ENCODE measurements around the gene PCBP3.

Gene PCBP3

DNA sequence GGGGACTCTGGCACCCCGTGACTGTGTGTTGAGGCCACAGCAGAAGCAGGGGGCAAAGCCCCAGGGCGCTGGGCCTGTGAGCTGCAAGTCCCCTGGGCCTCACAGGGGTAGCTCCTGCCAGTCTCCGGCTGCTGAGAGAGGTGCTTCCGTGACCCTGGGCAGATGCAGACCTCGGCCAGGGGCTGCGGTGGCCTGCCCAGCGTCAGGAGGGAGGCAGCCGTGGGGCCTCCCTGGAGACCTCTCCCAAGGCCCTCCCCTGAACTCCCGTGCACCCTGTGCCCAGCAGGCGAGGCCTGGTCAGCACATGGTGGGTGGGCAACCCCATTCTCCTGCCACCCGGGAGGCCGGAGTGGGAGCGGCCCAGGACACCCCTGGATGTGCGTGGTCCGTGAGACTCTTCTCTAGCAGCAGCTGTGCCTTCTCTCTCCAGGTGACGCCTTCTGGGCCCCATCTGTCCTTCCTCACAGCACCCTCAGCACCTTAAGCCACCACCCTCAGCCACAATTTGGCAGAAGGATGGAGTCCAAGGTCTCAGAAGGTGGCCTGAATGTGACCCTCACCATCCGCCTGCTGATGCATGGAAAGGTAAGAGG, 252.3 kb downstream of the PCBP3 start:
- TF ChIP-seq, protein P1, sequence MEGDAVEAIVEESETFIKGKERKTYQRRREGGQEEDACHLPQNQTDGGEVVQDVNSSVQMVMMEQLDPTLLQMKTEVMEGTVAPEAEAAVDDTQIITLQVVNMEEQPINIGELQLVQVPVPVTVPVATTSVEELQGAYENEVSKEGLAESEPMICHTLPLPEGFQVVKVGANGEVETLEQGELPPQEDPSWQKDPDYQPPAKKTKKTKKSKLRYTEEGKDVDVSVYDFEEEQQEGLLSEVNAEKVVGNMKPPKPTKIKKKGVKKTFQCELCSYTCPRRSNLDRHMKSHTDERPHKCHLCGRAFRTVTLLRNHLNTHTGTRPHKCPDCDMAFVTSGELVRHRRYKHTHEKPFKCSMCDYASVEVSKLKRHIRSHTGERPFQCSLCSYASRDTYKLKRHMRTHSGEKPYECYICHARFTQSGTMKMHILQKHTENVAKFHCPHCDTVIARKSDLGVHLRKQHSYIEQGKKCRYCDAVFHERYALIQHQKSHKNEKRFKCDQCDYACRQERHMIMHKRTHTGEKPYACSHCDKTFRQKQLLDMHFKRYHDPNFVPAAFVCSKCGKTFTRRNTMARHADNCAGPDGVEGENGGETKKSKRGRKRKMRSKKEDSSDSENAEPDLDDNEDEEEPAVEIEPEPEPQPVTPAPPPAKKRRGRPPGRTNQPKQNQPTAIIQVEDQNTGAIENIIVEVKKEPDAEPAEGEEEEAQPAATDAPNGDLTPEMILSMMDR (IDR thresholded peaks at IDR 0.05): no peak

DNA sequence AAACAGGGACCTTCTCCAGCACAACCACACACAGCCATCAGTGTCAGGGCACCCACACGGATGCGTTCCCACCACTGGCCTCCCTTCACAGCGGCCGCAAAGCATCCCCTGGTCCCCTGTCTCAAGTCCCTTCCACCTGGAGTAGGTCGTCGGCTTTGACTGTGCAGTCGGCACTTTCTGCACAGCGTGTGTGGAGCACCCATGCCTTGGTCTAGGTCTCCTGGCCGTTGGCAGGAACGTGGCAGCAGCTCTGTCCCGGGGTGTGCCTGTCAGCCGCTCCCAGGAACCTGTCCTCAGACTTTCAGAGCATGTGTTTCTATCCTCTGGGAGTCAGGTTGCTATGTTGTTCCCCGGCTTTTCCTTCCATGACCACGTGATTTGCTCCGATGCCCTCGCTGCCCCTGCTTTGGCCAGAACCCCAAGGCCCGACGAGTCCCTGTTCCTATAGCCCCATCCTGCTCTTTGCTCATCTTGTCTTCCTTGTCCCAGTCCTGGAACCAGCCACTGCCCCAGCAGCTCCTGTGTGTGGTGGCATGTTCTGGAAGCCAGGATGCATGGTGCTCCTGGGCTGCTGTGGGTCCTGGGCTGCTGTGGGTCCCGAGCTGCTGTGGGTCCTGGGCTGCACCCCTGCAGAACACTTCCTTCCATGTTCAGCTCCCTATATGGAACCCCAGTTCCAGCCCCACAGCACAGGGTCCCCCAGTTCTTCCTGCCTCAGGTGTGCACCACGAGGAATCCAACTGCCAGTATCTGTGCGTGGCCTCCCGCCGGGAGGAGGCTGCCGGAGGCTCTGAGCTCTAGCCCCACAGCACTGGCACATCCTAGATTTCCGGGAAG, 253.9 kb downstream of the PCBP3 start:
- TF ChIP-seq, protein P1 (IDR thresholded peaks at IDR 0.05): no peak

DNA sequence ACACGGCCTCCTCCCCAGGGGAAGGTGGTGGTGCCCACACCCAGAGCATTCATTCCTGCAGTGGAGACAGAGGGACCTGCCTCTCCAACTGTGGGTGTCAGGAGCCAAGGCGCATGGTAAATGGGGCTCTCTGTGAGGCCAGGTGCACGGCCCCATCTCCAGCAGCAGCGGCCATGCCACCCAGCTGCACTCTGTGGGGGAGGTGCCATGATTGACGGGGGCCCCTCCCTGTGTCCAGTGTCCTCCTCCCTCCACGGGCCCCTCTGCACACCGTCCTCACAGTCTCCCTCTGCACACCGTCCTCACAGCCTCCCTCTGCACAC, 254.5 kb downstream of the PCBP3 start:
- TF ChIP-seq, protein P1 (IDR thresholded peaks at IDR 0.05): no peak

DNA sequence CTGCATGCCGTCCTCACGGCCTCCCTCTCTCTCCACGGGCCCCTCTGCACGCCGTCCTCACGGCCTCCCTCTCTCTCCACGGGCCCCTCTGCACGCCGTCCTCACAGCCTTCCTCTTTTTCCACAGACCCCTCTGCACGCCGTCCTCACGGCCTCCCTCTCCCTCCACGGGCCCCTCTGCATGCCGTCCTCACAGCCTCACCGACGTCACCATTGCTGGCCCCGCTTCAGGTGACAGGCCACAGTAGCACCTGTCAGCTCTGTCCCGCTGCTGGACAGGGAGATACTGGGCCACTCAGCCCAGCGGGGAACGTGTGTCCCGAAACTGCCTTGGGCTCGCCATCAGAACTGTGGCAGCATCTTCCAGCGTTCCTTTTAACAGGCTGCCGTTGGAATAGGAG, 255.3 kb downstream of the PCBP3 start:
- TF ChIP-seq, protein P1 (IDR thresholded peaks at IDR 0.05): no peak

DNA sequence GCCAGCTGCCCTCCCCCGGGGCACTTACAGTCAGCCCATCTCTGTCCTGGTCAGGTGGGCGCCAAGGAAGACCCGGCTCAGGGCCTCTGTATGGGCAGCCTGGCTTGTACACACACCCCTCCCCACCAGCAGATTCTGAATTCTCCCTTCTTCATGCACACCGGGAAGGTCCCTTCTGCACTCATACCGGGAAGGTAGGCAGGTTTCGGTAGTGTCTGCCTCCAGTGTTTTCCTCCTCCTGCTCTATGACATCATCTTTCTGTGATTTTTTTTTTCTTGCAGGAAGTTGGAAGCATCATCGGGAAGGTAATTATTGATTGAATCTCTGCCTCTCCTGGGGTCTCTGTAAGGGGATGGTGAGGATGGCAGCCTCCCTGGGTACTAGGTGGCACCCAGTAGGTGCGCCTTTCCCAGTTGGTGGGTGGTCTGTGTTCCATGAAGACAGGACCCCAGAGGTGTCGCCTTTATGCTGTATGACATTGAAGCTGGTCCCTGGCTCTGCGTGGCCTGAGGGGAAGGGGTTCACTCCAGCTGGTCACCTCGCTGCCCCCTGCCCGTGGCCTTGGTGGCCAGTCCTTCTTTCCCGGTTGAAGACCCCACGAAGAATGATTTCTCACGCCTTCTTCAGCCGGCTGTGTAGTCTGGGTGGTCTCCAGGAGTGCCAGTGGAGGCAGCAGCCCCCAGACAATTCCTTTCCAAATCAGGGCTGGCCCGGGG, 255.9 kb downstream of the PCBP3 start:
- TF ChIP-seq, protein P1 (IDR thresholded peaks at IDR 0.05): no peak

DNA sequence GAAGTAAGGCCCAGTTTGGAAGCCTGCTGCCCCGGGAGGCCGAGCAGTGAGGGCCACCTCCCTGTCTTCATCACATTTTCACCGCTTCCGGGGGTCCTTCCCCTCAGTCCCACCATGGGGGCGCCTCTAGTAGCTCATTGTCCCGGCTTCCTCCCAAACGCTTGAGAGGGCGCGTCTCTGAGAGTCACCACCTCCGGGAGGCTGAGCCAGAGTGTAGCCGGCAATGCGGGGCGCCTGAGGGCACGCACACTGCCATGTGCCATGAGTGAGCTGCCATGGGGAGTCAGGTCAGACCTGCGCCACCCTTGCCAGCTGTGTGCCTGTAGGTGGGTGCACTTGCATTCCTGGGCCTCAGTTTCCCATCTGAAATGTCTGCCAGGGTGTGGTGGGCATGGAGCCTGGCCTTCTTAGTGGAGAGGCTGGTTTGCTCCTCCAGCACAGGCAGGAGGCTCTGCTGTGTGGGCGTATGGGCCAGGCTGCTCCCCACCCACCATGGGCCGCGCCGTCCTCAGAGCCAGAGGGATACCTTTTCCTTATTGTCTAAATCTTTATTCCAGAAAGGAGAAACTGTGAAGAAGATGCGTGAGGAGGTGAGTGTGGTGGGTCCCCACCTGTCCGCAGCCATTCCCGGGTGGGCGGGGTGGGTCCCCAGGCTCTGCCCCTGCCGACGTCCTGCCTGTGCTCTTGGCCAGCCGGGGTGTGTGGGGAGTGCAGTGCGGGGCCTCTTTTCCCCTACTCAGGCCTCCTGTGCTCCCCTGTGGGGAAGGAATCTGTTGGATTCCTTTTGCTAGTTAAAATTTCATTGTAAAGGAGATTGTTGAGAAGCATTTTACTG, 256.7 kb downstream of the PCBP3 start:
- TF ChIP-seq, protein P1 (IDR thresholded peaks at IDR 0.05): no peak

DNA sequence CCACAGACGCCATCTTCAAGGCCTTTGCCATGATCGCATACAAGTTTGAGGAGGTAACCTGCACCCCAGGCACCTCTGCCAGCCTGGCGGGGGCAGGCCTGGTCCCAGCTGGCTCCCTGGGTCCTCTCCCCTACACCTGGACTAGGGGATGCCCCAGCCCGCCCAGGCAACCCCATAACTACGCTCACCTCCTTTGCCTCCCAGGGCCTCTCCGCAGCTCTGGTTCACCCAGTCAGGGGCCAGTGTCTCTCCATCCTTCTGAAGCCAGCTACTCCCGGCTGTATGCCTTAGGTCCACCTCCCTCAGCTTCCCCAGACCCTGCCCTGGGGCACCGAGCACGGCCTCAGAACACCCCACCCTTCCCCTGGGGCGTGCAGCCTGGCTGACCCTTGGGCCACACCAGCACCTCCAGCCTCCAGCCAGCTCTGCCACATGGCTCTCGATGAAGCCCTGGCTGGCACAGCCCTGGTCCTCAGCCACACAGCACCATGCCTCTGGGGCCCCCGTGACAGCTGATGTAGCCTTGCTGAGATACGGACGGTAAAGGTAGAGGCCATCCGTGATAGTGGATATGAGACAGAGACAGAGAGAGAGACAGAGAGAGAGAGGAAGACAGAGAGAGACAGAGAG, 257.7 kb downstream of the PCBP3 start:
- TF ChIP-seq, protein P1 (IDR thresholded peaks at IDR 0.05): no peak

All from LNCAP (cell line).